HFFc6 (cell line): Measurements from ENCODE around the gene CHD9. TPM values are rescaled to one million over a fixed set of nuclear protein-coding genes. Genes with fewer than 3 reads are reported as not detected.

ENCODE experiments used
- DNase-seq: peaks from one replicate; pipeline ENCODE4 v3.0.0-alpha.2; 2018
- H3K27ac Mint-ChIP-seq: 2 replicates; pipeline ENCODE4 v1.8.0; 2020; ENCODE audit warnings: mild to moderate bottlenecking, mixed read lengths
- H3K27me3 Mint-ChIP-seq: 2 replicates; pipeline ENCODE4 v1.8.0; 2021; ENCODE audit warnings: mild to moderate bottlenecking, moderate library complexity, mixed read lengths; ENCODE audit not compliant: insufficient read depth
- H3K36me3 Mint-ChIP-seq: 2 replicates; pipeline ENCODE4 v1.8.0; 2021; ENCODE audit warnings: low read depth, mixed read lengths
- H3K4me1 Mint-ChIP-seq: 2 replicates; pipeline ENCODE4 v1.8.0; 2020; ENCODE audit warnings: low read depth, mixed read lengths
- H3K4me3 Mint-ChIP-seq: 2 replicates; pipeline ENCODE4 v1.8.0; 2020; ENCODE audit warnings: mild to moderate bottlenecking, moderate library complexity, mixed read lengths
- H3K9me3 Mint-ChIP-seq: 2 replicates; pipeline ENCODE4 v1.8.0; 2020; ENCODE audit warnings: mild to moderate bottlenecking, mixed read lengths
- CTCF ChIP-seq: fragments of 200-600 bp; sonication (generic); IDR thresholded peaks from 2 replicates; pipeline ENCODE4 v1.5.0; 2021; ENCODE audit warnings: antibody characterized with exemption, mild to moderate bottlenecking
- total RNA-seq, 6 experiments: library from RNA; stranded (reverse); fragmentation: NEBNext Ultra II Directional; extraction: Animal tissue kit (Norgen Biotek cat#: 25700); gene quantifications; 2 replicates in 1 of 6; 3 replicates in 5 of 6; pipeline ENCODE4 v1.2.3, GENCODE V29; 2021

CHD9 gene
- total RNA-seq, 6 experiments from 2014 or later = 39.7 to 48.8 (median 45.7) TPM

- H3K27ac Mint-ChIP-seq = peak overlapping the region; percentile 68; the same call in 1 of the 2 replicates
- TF ChIP-seq CTCF = no peak
- H3K36me3 Mint-ChIP-seq = peaks cover 25% of the 10 kb centered on the region
- peaks cover 61% of the 10 kb centered on the region for H3K4me1 Mint-ChIP-seq
- H3K9me3 Mint-ChIP-seq = no peaks in the 10 kb centered on the region
- H3K4me3 Mint-ChIP-seq = peak overlapping the region; percentile 94
- no peak for DNase-seq
- H3K27me3 Mint-ChIP-seq = no peaks in the 10 kb centered on the region; the same call in 1 of the 2 replicates
These were observed 155.1 kb downstream of the CHD9 start for GRCh38 chr16:53209877-53210276.

GRCh38 chr16:53211253-53211652 is 156.5 kb downstream of the CHD9 start:
- H3K4me3 Mint-ChIP-seq = peak overlapping the region; percentile 66; the same call in 1 of the 2 replicates

GRCh38 chr16:53212893-53213223 is 158.1 kb downstream of the CHD9 start:
- Mint-ChIP-seq H3K4me1 (peaks cover 53% of the 10 kb centered on the region), H3K9me3 (no peaks in the 10 kb centered on the region), H3K4me3 (peak overlapping the region; percentile 4; the same call in 1 of the 2 replicates), H3K27me3 (peaks cover 1% of the 10 kb centered on the region), H3K27ac (peak overlapping the region; percentile 8; the same call in 1 of the 2 replicates), H3K36me3 (peaks cover 28% of the 10 kb centered on the region)
- no peak for TF ChIP-seq CTCF
- no peak for DNase-seq

More at GRCh38 chr16:53211253-53211652, 156.5 kb downstream of the CHD9 start:
- Mint-ChIP-seq H3K4me1 (peaks cover 60% of the 10 kb centered on the region), H3K27me3 (no peaks in the 10 kb centered on the region; the same call in 1 of the 2 replicates), H3K36me3 (peaks cover 25% of the 10 kb centered on the region), H3K27ac (no peak overlapping the region), H3K9me3 (no peaks in the 10 kb centered on the region)
- DNase-seq = no peak
- no peak for TF ChIP-seq CTCF

GRCh38 chr16:53213542-53213941 is 158.8 kb downstream of the CHD9 start:
- H3K36me3 Mint-ChIP-seq = peaks cover 28% of the 10 kb centered on the region
- no peak for DNase-seq
- TF ChIP-seq CTCF = no peak
- peaks cover 46% of the 10 kb centered on the region for H3K4me1 Mint-ChIP-seq
- H3K9me3 Mint-ChIP-seq = no peaks in the 10 kb centered on the region
- peaks cover 1% of the 10 kb centered on the region for H3K27me3 Mint-ChIP-seq
- peak overlapping the region; percentile 8; the same call in 1 of the 2 replicates for H3K27ac Mint-ChIP-seq
- no peak overlapping the region; the same call in 1 of the 2 replicates for H3K4me3 Mint-ChIP-seq

GRCh38 chr16:53216798-53217197 is 162.0 kb downstream of the CHD9 start:
- H3K36me3 Mint-ChIP-seq = peaks cover 9% of the 10 kb centered on the region; the same call in 1 of the 2 replicates
- no peak overlapping the region for H3K4me3 Mint-ChIP-seq
- DNase-seq = no peak
- H3K27ac Mint-ChIP-seq = peak overlapping the region; percentile 5; the same call in 1 of the 2 replicates
- peaks cover 24% of the 10 kb centered on the region for H3K4me1 Mint-ChIP-seq
- no peak for TF ChIP-seq CTCF
- H3K9me3 Mint-ChIP-seq = no peaks in the 10 kb centered on the region
- H3K27me3 Mint-ChIP-seq = peaks cover 1% of the 10 kb centered on the region
